HepG2 (cell line): Measurements from ENCODE around the gene ARSJ. TPM values are rescaled to one million over a fixed set of nuclear protein-coding genes. Genes with fewer than 3 reads are reported as not detected.

Source experiments
- ATAC-seq: fragments of 200-7000 bp; cut with Tn5 transposase; 3 replicates; pipeline ENCODE4 v1.9.1; 2020; ENCODE audit warnings: mild to moderate bottlenecking, moderate library complexity
- BruUV-seq: library from RNA; stranded (reverse); fragments of 400-500 nt; replicated peaks from 2 replicates; lab custom pipeline; 2021; lab: Mats Ljungman, UMichigan
- CTCF ChIA-PET: fragments of 300-600 bp; formaldehyde crosslinking; extraction: SDS; loops from one replicate; lab custom pipeline; 2021; ENCODE audit warnings: low total read pairs, inconsistent platforms, low intra/inter-chr PET ratio; lab: Yijun Ruan, JAX
- POLR2A ChIA-PET: fragments of 350-600 bp; sonication (Branson Sonifier 250); formaldehyde crosslinking; loops from one replicate; lab custom pipeline; 2020; ENCODE audit warnings: antibody characterized with exemption, inconsistent platforms; lab: Yijun Ruan, JAX
- DNase-seq: peaks from one replicate; pipeline ENCODE4 v3.0.0-alpha.2; 2015; ENCODE audit warnings: low spot score
- FAIRE-seq: peaks from 3 replicates; lab custom pipeline; 2011; peaks lifted over from hg19 to GRCh38; lab: Jason Lieb, UNC
- H2AFZ ChIP-seq: one replicate; pipeline ENCODE4 v1.6.1; 2011; ENCODE audit warnings: low read length, inconsistent platforms
- H3K27ac ChIP-seq: fragments of 300-600 bp; 3 replicates; pipeline ENCODE4 v1.8.0; 2011; ENCODE audit warnings: mixed run types, mild to moderate bottlenecking, mixed read lengths, low read length, inconsistent platforms; ENCODE audit not compliant: insufficient read depth; ENCODE audit errors: extremely low read length
- H3K27me3 ChIP-seq, 2 experiments: fragments of 200-600 bp in 1 of 2; 2 replicates in 1 of 2; 3 replicates in 1 of 2; pipeline versions ENCODE4 v1.6.0 to v1.8.0; 2011; ENCODE audit warnings: low read length in 2 of 2, mild to moderate bottlenecking in 2 of 2, moderate library complexity in 2 of 2, inconsistent platforms in 1 of 2; ENCODE audit not compliant: insufficient read depth in 2 of 2, control insufficient read depth in 1 of 2
- H3K36me3 ChIP-seq, 2 experiments: fragments of 200-600 bp in 1 of 2; replicated peaks in 1 of 2; 2 replicates in 1 of 2; 3 replicates in 1 of 2; pipeline versions ENCODE4 v1.5.1 to v1.8.0; 2011; ENCODE audit warnings: low read length in 2 of 2, inconsistent platforms in 1 of 2; ENCODE audit not compliant: insufficient read depth in 2 of 2, control insufficient read depth in 1 of 2
- H3K4me1 ChIP-seq: 2 replicates; pipeline ENCODE4 v1.5.1; 2012; ENCODE audit warnings: low read length, inconsistent platforms; ENCODE audit not compliant: insufficient read depth
- H3K4me2 ChIP-seq: 2 replicates; pipeline ENCODE4 v1.6.0; 2011; ENCODE audit warnings: low read depth, low read length, inconsistent platforms
- H3K4me3 ChIP-seq, 3 experiments: fragments of 200-600 bp in 1 of 3; sonication (generic), shearing (Covaris generic) in 1 of 3; replicated peaks in 1 of 3; 2 replicates each; pipeline ENCODE4 v1.5.1; 2011 to 2016; ENCODE audit warnings: low read length in 3 of 3, inconsistent platforms in 2 of 3, low read depth in 2 of 3, mild to moderate bottlenecking in 2 of 3, control low read depth in 1 of 3, mixed read lengths in 1 of 3; ENCODE audit not compliant: insufficient read depth in 1 of 3
- H3K79me2 ChIP-seq: one replicate; pipeline ENCODE4 v1.6.1; 2011; ENCODE audit warnings: low read length, inconsistent platforms; ENCODE audit not compliant: insufficient read depth
- H3K9ac ChIP-seq: 2 replicates; pipeline ENCODE4 v1.6.0; 2011; ENCODE audit warnings: mild to moderate bottlenecking, low read depth, low read length, inconsistent platforms; ENCODE audit not compliant: insufficient read depth
- H3K9me3 ChIP-seq: 2 replicates; pipeline ENCODE4 v1.5.1; 2012; ENCODE audit warnings: mild to moderate bottlenecking, low read length
- H4K20me1 ChIP-seq: 2 replicates; pipeline ENCODE4 v1.6.0; 2011; ENCODE audit warnings: inconsistent platforms, mild to moderate bottlenecking, low read length, moderate library complexity; ENCODE audit not compliant: insufficient read depth
- DMTF1 ChIP-seq: sonication (generic); formaldehyde crosslinking; IDR thresholded peaks from 2 replicates; pipeline ENCODE4 v1.4.0; 2020; ENCODE audit warnings: mild to moderate bottlenecking, missing genetic modification reagents
- ETV6 ChIP-seq: sonication (generic); formaldehyde crosslinking; conservative IDR thresholded peaks from 2 replicates; pipeline ENCODE4 v1.4.0; 2020; ENCODE audit warnings: missing genetic modification reagents
- MLLT10 ChIP-seq: sonication (generic); formaldehyde crosslinking; IDR thresholded peaks from 2 replicates; pipeline ENCODE4 v1.4.0; 2020; ENCODE audit warnings: missing genetic modification reagents
- NRL ChIP-seq: sonication (generic); formaldehyde crosslinking; IDR thresholded peaks from 2 replicates; pipeline ENCODE4 v1.5.0; 2020; ENCODE audit warnings: missing genetic modification reagents, mild to moderate bottlenecking, moderate library complexity, borderline replicate concordance
- PRMT3 ChIP-seq: sonication (generic); formaldehyde crosslinking; IDR thresholded peaks from 2 replicates; pipeline ENCODE4 v1.8.1; 2022; ENCODE audit warnings: low read depth, mild to moderate bottlenecking, moderate library complexity, missing genetic modification reagents, borderline replicate concordance
- RFXAP ChIP-seq: sonication (generic); formaldehyde crosslinking; IDR thresholded peaks from 2 replicates; pipeline ENCODE4 v1.4.0; 2020; ENCODE audit warnings: missing genetic modification reagents, borderline replicate concordance
- RNF219 ChIP-seq: sonication (generic); formaldehyde crosslinking; IDR thresholded peaks from 2 replicates; pipeline ENCODE4 v1.5.0; 2020; ENCODE audit warnings: mild to moderate bottlenecking, missing genetic modification reagents
- RXRA ChIP-seq: sonication (generic); formaldehyde crosslinking; IDR thresholded peaks from 2 replicates; pipeline ENCODE4 v1.5.1; 2020; ENCODE audit warnings: missing genetic modification reagents
- SRSF1 ChIP-seq: fragments of 200-400 bp; formaldehyde crosslinking; optimal IDR thresholded peaks from 2 replicates; pipeline ENCODE3; 2017; ENCODE audit warnings: mild to moderate bottlenecking, low read depth, low read length, moderate library complexity
- ZFAT ChIP-seq: sonication (generic); formaldehyde crosslinking; conservative IDR thresholded peaks from 2 replicates; pipeline ENCODE4 v1.8.1; 2023; ENCODE audit warnings: missing genetic modification reagents, inconsistent platforms
- ZNF546 ChIP-seq: sonication (generic); formaldehyde crosslinking; conservative IDR thresholded peaks from 2 replicates; pipeline ENCODE4 v1.8.1; 2023; ENCODE audit warnings: mild to moderate bottlenecking, missing genetic modification reagents
- ZNF607 ChIP-seq: sonication (generic); formaldehyde crosslinking; IDR thresholded peaks from 2 replicates; pipeline ENCODE4 v1.5.1; 2020; ENCODE audit warnings: missing genetic modification reagents, mild to moderate bottlenecking, borderline replicate concordance
- ZNF792 ChIP-seq: IDR thresholded peaks from 2 replicates; pipeline ENCODE4 v1.6.1; 2016
- WGBS: methylation state at CpG from one replicate; pipeline ENCODE4 v1.1.6; 2017; ENCODE audit warnings: low lambda C conversion rate; 5-methylcytosine and 5-hydroxymethylcytosine counted together
- in situ Hi-C: cut with HindIII; loops from 2 replicates; pipeline ENCODE4 v1.10.0; 2017; ENCODE audit warnings: low pct_unique_long_range_greater_than_20kb; ENCODE audit not compliant: extremely low pct_ligation_motif_present
- intact Hi-C: fragments of 100-400 bp; cut with micrococcal nuclease; formaldehyde crosslinking; loops from one replicate; pipeline ENCODE4 v1.10.0; 2022; ENCODE audit not compliant: unreplicated experiment
- polyA plus RNA-seq, 8 experiments: library from polyadenylated mRNA; depleted of rRNA in 3 of 8; stranded (reverse) in 7 of 8; unstranded in 1 of 8; fragments of >200 nt; fragmentation: Illumina TruSeq in 4 of 8; extraction: Trizol in 4 of 8; gene quantifications; 2 replicates each; pipeline versions ENCODE4 v1.2.1 to v1.2.3, GENCODE V29; 2011 to 2016; ENCODE audit warnings: low read depth in 4 of 8, missing spikeins in 1 of 8, mixed read lengths in 1 of 8; ENCODE audit not compliant: insufficient read depth in 1 of 8
- total RNA-seq, 5 experiments: library from RNA; depleted of rRNA; stranded (reverse); fragments of >200 nt; fragmentation: Illumina TruSeq; extraction: Trizol; gene quantifications; 2 replicates each; pipeline ENCODE4 v1.2.3, GENCODE V29; 2016; ENCODE audit warnings: low read depth in 1 of 5

ARSJ gene
- total and polyA plus RNA-seq, 2 of the 13 experiments (the other 11 are each of a cell fraction or from before 2014, with no cell fraction given): not detected

- no peak overlapping the region for H2AFZ ChIP-seq
- FAIRE-seq (no peak), ATAC-seq (no peak), DNase-seq (no peak)
- H3K36me3 ChIP-seq: no peaks in the 10 kb centered on the region
- no peak overlapping the region for H3K4me3 ChIP-seq
- intact Hi-C loops (no loop called here), in situ Hi-C loops (no loop called here)
- CTCF ChIA-PET: no interaction called here
- H3K27ac ChIP-seq: no peak overlapping the region
- H3K27me3 ChIP-seq: no peaks in the 10 kb centered on the region
- TF ChIP-seq NRL (CRISPR knock-in tag) (no peak), SRSF1 (no peak), ZFAT (CRISPR knock-in tag) (no peak), ZNF792 (CRISPR knock-in tag) (no peak), MLLT10 (no peak), RNF219 (CRISPR knock-in tag) (no peak)
- TF ChIP-seq, all 625 proteins: peak for 0
- WGBS: 42% methylated on average over 1 of the region's 1 CpG
- H3K4me2 ChIP-seq: no peak overlapping the region
- no peaks in the 10 kb centered on the region for H3K79me2 ChIP-seq
- no peaks in the 10 kb centered on the region for H3K4me1 ChIP-seq
- H3K9me3 ChIP-seq: no peaks in the 10 kb centered on the region
- POLR2A ChIA-PET: no interaction called here
- H4K20me1 ChIP-seq: no peaks in the 10 kb centered on the region
- BruUV-seq: no TSS peak
- no peak overlapping the region for H3K9ac ChIP-seq
Measured at GRCh38 chr4:113919611-113920010, 59.8 kb downstream of the ARSJ start.

GRCh38 chr4:113919145-113919544 lies 60.3 kb downstream of the ARSJ start:
- no peaks in the 10 kb centered on the region for H3K4me1 ChIP-seq
- no peak overlapping the region for H2AFZ ChIP-seq
- no TSS peak for BruUV-seq
- no peaks in the 10 kb centered on the region for H3K27me3 ChIP-seq
- H3K36me3 ChIP-seq: no peaks in the 10 kb centered on the region
- intact Hi-C loops (no loop called here), in situ Hi-C loops (no loop called here)
- no peak overlapping the region for H3K4me2 ChIP-seq
- no peak for FAIRE-seq
- no peaks in the 10 kb centered on the region for H3K9me3 ChIP-seq
- POLR2A ChIA-PET: no interaction called here
- H3K27ac ChIP-seq: no peak overlapping the region
- no peaks in the 10 kb centered on the region for H4K20me1 ChIP-seq
- 4% methylated on average over 5 of the region's 5 CpGs for WGBS
- CTCF ChIA-PET: no interaction called here
- ATAC-seq: no peak
- no peak for DNase-seq
- no peaks in the 10 kb centered on the region for H3K79me2 ChIP-seq
- no peak overlapping the region for H3K4me3 ChIP-seq
- H3K9ac ChIP-seq: no peak overlapping the region
- TF ChIP-seq ZNF546 (CRISPR knock-in tag) (no peak), ZNF607 (CRISPR knock-in tag) (no peak), PRMT3 (no peak), RXRA (CRISPR knock-in tag) (no peak), RFXAP (CRISPR knock-in tag) (no peak), ETV6 (CRISPR knock-in tag) (no peak), DMTF1 (CRISPR knock-in tag) (no peak)
